K562 (cell line): ENCODE results near the gene SLC35D3.

Experiments used
- CTCF ChIP-seq, 3 experiments: IDR thresholded peaks in 2 of 3; conservative IDR thresholded peaks in 1 of 3; 2 replicates each; pipeline ENCODE4 v1.5.1; 2011 to 2012; ENCODE audit warnings: low read length in 3 of 3, mild to moderate bottlenecking in 3 of 3, control low read depth in 2 of 3, improper control_type of control experiment in 1 of 3, inconsistent platforms in 1 of 3, low read depth in 1 of 3, mixed read lengths in 1 of 3, moderate library complexity in 1 of 3; ENCODE audit not compliant: insufficient read depth in 2 of 3
- MEF2A ChIP-seq: IDR thresholded peaks from 2 replicates; pipeline ENCODE4 v1.6.1; 2011; ENCODE audit warnings: low read depth, mild to moderate bottlenecking, low read length, moderate library complexity; ENCODE audit not compliant: control insufficient read depth
- PRDM10 ChIP-seq: fragments of 450-650 bp; IDR thresholded peaks from 2 replicates; pipeline ENCODE4 v1.6.1; 2018; ENCODE audit not compliant: partially characterized antibody
- PTBP1 ChIP-seq: fragments of 200-400 bp; formaldehyde crosslinking; IDR thresholded peaks from 2 replicates; pipeline ENCODE4 v1.6.1; 2017; ENCODE audit warnings: low read depth, low read length
- REST ChIP-seq, 2 experiments: fragments of 450-650 bp; formaldehyde crosslinking in 1 of 2; IDR thresholded peaks; 2 replicates each; pipeline versions ENCODE4 v1.4.0 to v1.6.1; 2014 to 2020; ENCODE audit warnings: mild to moderate bottlenecking in 2 of 2, borderline replicate concordance in 1 of 2, low read depth in 1 of 2
- SIN3A ChIP-seq, 2 experiments: fragments of 150-350 bp in 1 of 2; IDR thresholded peaks; 2 replicates each; pipeline ENCODE4 v1.6.1; 2011 to 2016; ENCODE audit warnings: borderline replicate concordance in 2 of 2, low read depth in 2 of 2, low read length in 2 of 2, mild to moderate bottlenecking in 2 of 2, moderate library complexity in 2 of 2; ENCODE audit not compliant: control insufficient read depth in 1 of 2
- THAP12 ChIP-seq: fragments of 250-450 bp; sonication (Bioruptor Pico); IDR thresholded peaks from 2 replicates; pipeline ENCODE4 v1.9.0; 2021; ENCODE audit warnings: mild to moderate bottlenecking, inconsistent platforms
- TRIM24 ChIP-seq, 2 experiments: fragments of 450-650 bp; IDR thresholded peaks; 2 replicates each; pipeline ENCODE4 v1.6.1; 2016

- TF ChIP-seq THAP12 (CRISPR knock-in tag) (no peak), MEF2A (no peak), SIN3A (IDR thresholded peaks at IDR 0.05; ENCODE audit: borderline replicate concordance in 2 of 2, control insufficient read depth in 1 of 2, low read depth in 2 of 2, low read length in 2 of 2) (no peak), CTCF (IDR thresholded peaks at IDR 0.05 in 2 of 3, conservative IDR thresholded peaks at IDR 0.05 in 1 of 3; ENCODE audit: insufficient read depth in 2 of 3, low read depth in 1 of 3, low read length in 3 of 3) (no peak), PRDM10 (no peak), PTBP1 (no peak), TRIM24 (IDR thresholded peaks at IDR 0.05) (no peak), REST (IDR thresholded peaks at IDR 0.05; ENCODE audit: borderline replicate concordance) (no peak), REST (CRISPR knock-in tag; IDR thresholded peaks at IDR 0.05; ENCODE audit: low read depth) (no peak)
These were observed 3.4 kb upstream of the SLC35D3 start for GRCh38 chr6:136918706-136919105.
